IPS-NIHi7 (cell line): ENCODE results near the gene XIRP2.

Experiments used
- DNase-seq: peaks from one replicate; pipeline ENCODE4 v3.0.0; 2012; ENCODE audit warnings: mixed read lengths; ENCODE audit errors: extremely low spot score

Gene XIRP2

GRCh38 chr2:167135706-167136105 lies 247.4 kb downstream of the XIRP2 start:
- DNase-seq, result no peak

- DNase-seq, result no peak
Measured at GRCh38 chr2:167136879-167137596, 248.8 kb downstream of the XIRP2 start.

- DNase-seq, result no peak
Measured at GRCh38 chr2:167140330-167140729, 252.1 kb downstream of the XIRP2 start.

- DNase-seq, result no peak
Measured at GRCh38 chr2:167140767-167141166, 252.5 kb downstream of the XIRP2 start.

GRCh38 chr2:167142554-167142953 lies 254.3 kb downstream of the XIRP2 start:
- no peak for DNase-seq

GRCh38 chr2:167144179-167144898 lies 256.1 kb downstream of the XIRP2 start:
- DNase-seq, result no peak

GRCh38 chr2:167147271-167147941 lies 259.1 kb downstream of the XIRP2 start:
- DNase-seq, result no peak

GRCh38 chr2:167151894-167152293 lies 263.6 kb downstream of the XIRP2 start:
- DNase-seq, result no peak

GRCh38 chr2:167157523-167157922 lies 269.2 kb downstream of the XIRP2 start:
- no peak for DNase-seq

- no peak for DNase-seq
Measured at GRCh38 chr2:167177196-167177595, 288.9 kb downstream of the XIRP2 start.

GRCh38 chr2:167181134-167181533 lies 292.9 kb downstream of the XIRP2 start:
- DNase-seq, result no peak

- DNase-seq, result no peak
Measured at GRCh38 chr2:167181688-167182087, 293.4 kb downstream of the XIRP2 start.

GRCh38 chr2:167182403-167182802 lies 294.1 kb downstream of the XIRP2 start:
- DNase-seq, result no peak

- no peak for DNase-seq
Measured at GRCh38 chr2:167183931-167184330, 295.7 kb downstream of the XIRP2 start.

- DNase-seq, result no peak
Measured at GRCh38 chr2:167186465-167186864, 298.2 kb downstream of the XIRP2 start.

GRCh38 chr2:167187049-167187727 lies 298.9 kb downstream of the XIRP2 start:
- no peak for DNase-seq

GRCh38 chr2:167187978-167188967 lies 300.0 kb downstream of the XIRP2 start:
- no peak for DNase-seq

GRCh38 chr2:167190053-167190452 lies 301.8 kb downstream of the XIRP2 start:
- DNase-seq, result no peak

- no peak for DNase-seq
Measured at GRCh38 chr2:167191588-167191987, 303.3 kb downstream of the XIRP2 start.

- no peak for DNase-seq
Measured at GRCh38 chr2:167192833-167193232, 304.6 kb downstream of the XIRP2 start.
